WTC11 (cell line): Measurements from ENCODE around the gene BCKDHA. TPM values are rescaled to one million over a fixed set of nuclear protein-coding genes. Genes with fewer than 3 reads are reported as not detected.

ENCODE experiments used
- ATAC-seq: fragments of 200-7000 bp; cut with Tn5 transposase; 2 replicates; pipeline ENCODE4 v1.10.0; 2021; ENCODE audit warnings: mild to moderate bottlenecking, moderate library complexity
- CTCF ChIA-PET: fragments of 300-600 bp; sonication (Branson Sonifier 250); formaldehyde crosslinking; loops from one replicate; lab custom pipeline; 2021; ENCODE audit warnings: antibody characterized with exemption; lab: Charles Lee
- POLR2A ChIA-PET: fragments of 350-600 bp; sonication (Branson Sonifier 250); formaldehyde crosslinking; loops from one replicate; lab custom pipeline; 2021; ENCODE audit warnings: antibody characterized with exemption; lab: Charles Lee
- DNase-seq: peaks from one replicate; pipeline ENCODE4 v3.0.0; 2021; ENCODE audit warnings: low spot score
- H3K27ac Mint-ChIP-seq: 2 replicates; pipeline ENCODE4 v1.8.0; 2021; ENCODE audit warnings: mixed read lengths
- H3K27me3 Mint-ChIP-seq: 2 replicates; pipeline ENCODE4 v1.8.0; 2021; ENCODE audit warnings: low read depth, mild to moderate bottlenecking, moderate library complexity, mixed read lengths
- H3K36me3 Mint-ChIP-seq: 2 replicates; pipeline ENCODE4 v1.8.0; 2021; ENCODE audit warnings: mixed read lengths
- H3K4me1 Mint-ChIP-seq: 2 replicates; pipeline ENCODE4 v1.8.0; 2022; ENCODE audit warnings: mixed read lengths
- H3K4me3 Mint-ChIP-seq: 2 replicates; pipeline ENCODE4 v1.8.0; 2021; ENCODE audit warnings: mild to moderate bottlenecking, moderate library complexity, mixed read lengths
- H3K9me3 Mint-ChIP-seq: 2 replicates; pipeline ENCODE4 v1.8.0; 2021; ENCODE audit warnings: mixed read lengths
- ATF3 ChIP-seq: sonication (generic); formaldehyde crosslinking; conservative IDR thresholded peaks from 2 replicates; pipeline ENCODE4 v1.8.1; 2022; ENCODE audit warnings: mild to moderate bottlenecking, missing genetic modification reagents
- CREB1 ChIP-seq: sonication (generic); formaldehyde crosslinking; IDR thresholded peaks from 2 replicates; pipeline ENCODE4 v1.8.0; 2023; ENCODE audit warnings: mild to moderate bottlenecking, missing genetic modification reagents
- E2F5 ChIP-seq: sonication (generic); formaldehyde crosslinking; IDR thresholded peaks from 2 replicates; pipeline ENCODE4 v1.8.1; 2022; ENCODE audit warnings: mild to moderate bottlenecking, moderate library complexity, missing genetic modification reagents
- ELF4 ChIP-seq: sonication (generic); formaldehyde crosslinking; IDR thresholded peaks from 2 replicates; pipeline ENCODE4 v1.8.1; 2022; ENCODE audit warnings: low read depth, mild to moderate bottlenecking, moderate library complexity, missing genetic modification reagents
- FOXJ3 ChIP-seq: sonication (generic); formaldehyde crosslinking; IDR thresholded peaks from 2 replicates; pipeline ENCODE4 v1.9.0; 2021; ENCODE audit warnings: missing genetic modification reagents, mild to moderate bottlenecking, borderline replicate concordance
- FOXP1 ChIP-seq: sonication (generic); formaldehyde crosslinking; IDR thresholded peaks from 2 replicates; pipeline ENCODE4 v1.8.0; 2022; ENCODE audit warnings: missing genetic modification reagents, mild to moderate bottlenecking, moderate library complexity, borderline replicate concordance
- HMGA2 ChIP-seq: fragments of 250-450 bp; sonication (Bioruptor Pico); IDR thresholded peaks from 2 replicates; pipeline ENCODE4 v1.4.0; 2021; ENCODE audit warnings: mild to moderate bottlenecking, moderate library complexity
- JUN ChIP-seq: sonication (generic); formaldehyde crosslinking; IDR thresholded peaks from 2 replicates; pipeline ENCODE4 v1.8.0; 2023; ENCODE audit warnings: mild to moderate bottlenecking, missing genetic modification reagents
- MXD4 ChIP-seq: fragments of 250-450 bp; sonication (Bioruptor Pico); IDR thresholded peaks from 2 replicates; pipeline ENCODE4 v1.8.0; 2021; ENCODE audit warnings: mild to moderate bottlenecking, moderate library complexity, borderline replicate concordance
- TEAD1 ChIP-seq: sonication (generic); formaldehyde crosslinking; IDR thresholded peaks from 2 replicates; pipeline ENCODE4 v1.8.0; 2022; ENCODE audit warnings: mild to moderate bottlenecking, missing genetic modification reagents
- ZNF232 ChIP-seq: sonication (generic); formaldehyde crosslinking; IDR thresholded peaks from 2 replicates; pipeline ENCODE4 v1.8.0; 2022; ENCODE audit warnings: mild to moderate bottlenecking, missing genetic modification reagents
- ZNF263 ChIP-seq: sonication (generic); formaldehyde crosslinking; IDR thresholded peaks from 2 replicates; pipeline ENCODE4 v1.8.1; 2022; ENCODE audit warnings: low read depth, mild to moderate bottlenecking, moderate library complexity, missing genetic modification reagents
- ZNF396 ChIP-seq: fragments of 250-450 bp; sonication (Bioruptor Pico); IDR thresholded peaks from 2 replicates; pipeline ENCODE4 v1.8.0; 2021; ENCODE audit warnings: mild to moderate bottlenecking, moderate library complexity, borderline replicate concordance
- ZNF423 ChIP-seq: fragments of 250-450 bp; sonication (Bioruptor Pico); IDR thresholded peaks from 2 replicates; pipeline ENCODE4 v2.1.2; 2022; ENCODE audit warnings: mild to moderate bottlenecking, moderate library complexity
- total RNA-seq: library from RNA; stranded (reverse); gene quantifications from 3 replicates; pipeline ENCODE4 v1.2.3, GENCODE V29; 2021
- TF ChIP-seq, protein P1 (sequence below): sonication (generic); formaldehyde crosslinking; IDR thresholded peaks from 2 replicates; pipeline ENCODE4 v1.8.0; 2023; ENCODE audit warnings: missing genetic modification reagents
- TF ChIP-seq, protein P2 (sequence below): sonication (generic); formaldehyde crosslinking; conservative IDR thresholded peaks from 2 replicates; pipeline ENCODE4 v1.8.1; 2023; ENCODE audit warnings: mild to moderate bottlenecking, low read depth, missing genetic modification reagents, moderate library complexity
- TF ChIP-seq, protein P3 (sequence below): sonication (generic); formaldehyde crosslinking; IDR thresholded peaks from 2 replicates; pipeline ENCODE4 v1.8.0; 2022; ENCODE audit warnings: missing genetic modification reagents
- TF ChIP-seq, protein P4 (sequence below): fragments of 200-600 bp; IDR thresholded peaks from 2 replicates; pipeline ENCODE4 v1.8.0; 2022; ENCODE audit warnings: antibody characterized with exemption

The BCKDHA gene
- total RNA-seq, 1 experiment from 2014 or later: 18.8 TPM

GRCh38 chr19:41435936-41436673 is 38.5 kb downstream of the BCKDHA start:
- H3K27ac Mint-ChIP-seq: no peak overlapping the region
- peaks cover 25% of the 10 kb centered on the region for H3K36me3 Mint-ChIP-seq
- DNase-seq: no peak
- CTCF ChIA-PET: interaction anchor here (1.0 to 1.7 kb wide), 5 partner anchors 12 to 317 kb away, joined by 3 to 7 read pairs (median 5); no protein-coding TSS in a partner anchor
- H3K9me3 Mint-ChIP-seq: no peaks in the 10 kb centered on the region
- TF ChIP-seq ATF3 (CRISPR knock-in tag) (no peak), JUN (CRISPR knock-in tag) (no peak), ZNF396 (CRISPR knock-in tag) (no peak), ELF4 (no peak), ZNF423 (CRISPR knock-in tag) (no peak), FOXP1 (no peak), FOXJ3 (CRISPR knock-in tag) (no peak), TEAD1 (CRISPR knock-in tag) (no peak), ZNF232 (CRISPR knock-in tag) (no peak), E2F5 (CRISPR knock-in tag) (no peak), ZNF263 (CRISPR knock-in tag) (no peak), MXD4 (CRISPR knock-in tag) (no peak), HMGA2 (no peak), CREB1 (CRISPR knock-in tag) (no peak)
- TF ChIP-seq, protein P1, sequence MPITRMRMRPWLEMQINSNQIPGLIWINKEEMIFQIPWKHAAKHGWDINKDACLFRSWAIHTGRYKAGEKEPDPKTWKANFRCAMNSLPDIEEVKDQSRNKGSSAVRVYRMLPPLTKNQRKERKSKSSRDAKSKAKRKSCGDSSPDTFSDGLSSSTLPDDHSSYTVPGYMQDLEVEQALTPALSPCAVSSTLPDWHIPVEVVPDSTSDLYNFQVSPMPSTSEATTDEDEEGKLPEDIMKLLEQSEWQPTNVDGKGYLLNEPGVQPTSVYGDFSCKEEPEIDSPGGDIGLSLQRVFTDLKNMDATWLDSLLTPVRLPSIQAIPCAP: no peak
- TF ChIP-seq, protein P2, sequence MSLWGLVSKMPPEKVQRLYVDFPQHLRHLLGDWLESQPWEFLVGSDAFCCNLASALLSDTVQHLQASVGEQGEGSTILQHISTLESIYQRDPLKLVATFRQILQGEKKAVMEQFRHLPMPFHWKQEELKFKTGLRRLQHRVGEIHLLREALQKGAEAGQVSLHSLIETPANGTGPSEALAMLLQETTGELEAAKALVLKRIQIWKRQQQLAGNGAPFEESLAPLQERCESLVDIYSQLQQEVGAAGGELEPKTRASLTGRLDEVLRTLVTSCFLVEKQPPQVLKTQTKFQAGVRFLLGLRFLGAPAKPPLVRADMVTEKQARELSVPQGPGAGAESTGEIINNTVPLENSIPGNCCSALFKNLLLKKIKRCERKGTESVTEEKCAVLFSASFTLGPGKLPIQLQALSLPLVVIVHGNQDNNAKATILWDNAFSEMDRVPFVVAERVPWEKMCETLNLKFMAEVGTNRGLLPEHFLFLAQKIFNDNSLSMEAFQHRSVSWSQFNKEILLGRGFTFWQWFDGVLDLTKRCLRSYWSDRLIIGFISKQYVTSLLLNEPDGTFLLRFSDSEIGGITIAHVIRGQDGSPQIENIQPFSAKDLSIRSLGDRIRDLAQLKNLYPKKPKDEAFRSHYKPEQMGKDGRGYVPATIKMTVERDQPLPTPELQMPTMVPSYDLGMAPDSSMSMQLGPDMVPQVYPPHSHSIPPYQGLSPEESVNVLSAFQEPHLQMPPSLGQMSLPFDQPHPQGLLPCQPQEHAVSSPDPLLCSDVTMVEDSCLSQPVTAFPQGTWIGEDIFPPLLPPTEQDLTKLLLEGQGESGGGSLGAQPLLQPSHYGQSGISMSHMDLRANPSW (CRISPR knock-in tag): no peak
- TF ChIP-seq, protein P3, sequence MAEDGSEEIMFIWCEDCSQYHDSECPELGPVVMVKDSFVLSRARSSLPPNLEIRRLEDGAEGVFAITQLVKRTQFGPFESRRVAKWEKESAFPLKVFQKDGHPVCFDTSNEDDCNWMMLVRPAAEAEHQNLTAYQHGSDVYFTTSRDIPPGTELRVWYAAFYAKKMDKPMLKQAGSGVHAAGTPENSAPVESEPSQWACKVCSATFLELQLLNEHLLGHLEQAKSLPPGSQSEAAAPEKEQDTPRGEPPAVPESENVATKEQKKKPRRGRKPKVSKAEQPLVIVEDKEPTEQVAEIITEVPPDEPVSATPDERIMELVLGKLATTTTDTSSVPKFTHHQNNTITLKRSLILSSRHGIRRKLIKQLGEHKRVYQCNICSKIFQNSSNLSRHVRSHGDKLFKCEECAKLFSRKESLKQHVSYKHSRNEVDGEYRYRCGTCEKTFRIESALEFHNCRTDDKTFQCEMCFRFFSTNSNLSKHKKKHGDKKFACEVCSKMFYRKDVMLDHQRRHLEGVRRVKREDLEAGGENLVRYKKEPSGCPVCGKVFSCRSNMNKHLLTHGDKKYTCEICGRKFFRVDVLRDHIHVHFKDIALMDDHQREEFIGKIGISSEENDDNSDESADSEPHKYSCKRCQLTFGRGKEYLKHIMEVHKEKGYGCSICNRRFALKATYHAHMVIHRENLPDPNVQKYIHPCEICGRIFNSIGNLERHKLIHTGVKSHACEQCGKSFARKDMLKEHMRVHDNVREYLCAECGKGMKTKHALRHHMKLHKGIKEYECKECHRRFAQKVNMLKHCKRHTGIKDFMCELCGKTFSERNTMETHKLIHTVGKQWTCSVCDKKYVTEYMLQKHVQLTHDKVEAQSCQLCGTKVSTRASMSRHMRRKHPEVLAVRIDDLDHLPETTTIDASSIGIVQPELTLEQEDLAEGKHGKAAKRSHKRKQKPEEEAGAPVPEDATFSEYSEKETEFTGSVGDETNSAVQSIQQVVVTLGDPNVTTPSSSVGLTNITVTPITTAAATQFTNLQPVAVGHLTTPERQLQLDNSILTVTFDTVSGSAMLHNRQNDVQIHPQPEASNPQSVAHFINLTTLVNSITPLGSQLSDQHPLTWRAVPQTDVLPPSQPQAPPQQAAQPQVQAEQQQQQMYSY: no peak
- TF ChIP-seq, protein P4, sequence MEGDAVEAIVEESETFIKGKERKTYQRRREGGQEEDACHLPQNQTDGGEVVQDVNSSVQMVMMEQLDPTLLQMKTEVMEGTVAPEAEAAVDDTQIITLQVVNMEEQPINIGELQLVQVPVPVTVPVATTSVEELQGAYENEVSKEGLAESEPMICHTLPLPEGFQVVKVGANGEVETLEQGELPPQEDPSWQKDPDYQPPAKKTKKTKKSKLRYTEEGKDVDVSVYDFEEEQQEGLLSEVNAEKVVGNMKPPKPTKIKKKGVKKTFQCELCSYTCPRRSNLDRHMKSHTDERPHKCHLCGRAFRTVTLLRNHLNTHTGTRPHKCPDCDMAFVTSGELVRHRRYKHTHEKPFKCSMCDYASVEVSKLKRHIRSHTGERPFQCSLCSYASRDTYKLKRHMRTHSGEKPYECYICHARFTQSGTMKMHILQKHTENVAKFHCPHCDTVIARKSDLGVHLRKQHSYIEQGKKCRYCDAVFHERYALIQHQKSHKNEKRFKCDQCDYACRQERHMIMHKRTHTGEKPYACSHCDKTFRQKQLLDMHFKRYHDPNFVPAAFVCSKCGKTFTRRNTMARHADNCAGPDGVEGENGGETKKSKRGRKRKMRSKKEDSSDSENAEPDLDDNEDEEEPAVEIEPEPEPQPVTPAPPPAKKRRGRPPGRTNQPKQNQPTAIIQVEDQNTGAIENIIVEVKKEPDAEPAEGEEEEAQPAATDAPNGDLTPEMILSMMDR: no peak
- H3K4me1 Mint-ChIP-seq: peaks cover 5% of the 10 kb centered on the region
- ATAC-seq: no peak
- no peak overlapping the region for H3K4me3 Mint-ChIP-seq
- POLR2A ChIA-PET: interaction anchor here (0.6 kb wide), 1 partner anchor 55 kb away, joined by 4 read pairs; no protein-coding TSS in a partner anchor
- H3K27me3 Mint-ChIP-seq: peaks cover 2% of the 10 kb centered on the region; the same call in 1 of the 2 replicates
